ENCODE results near the gene ADGRF3. TPM values are rescaled to one million over a fixed set of nuclear protein-coding genes. Genes with fewer than 3 reads are reported as not detected.
A peak's percentile ranks its signal among the peaks of the same experiment; 100 is the strongest.
"Not testable (repeated sequence)": the region's sequence is repeated elsewhere in the genome, so short reads cannot be mapped to it uniquely, and the experiment has no call there.

Gene ADGRF3
- total RNA-seq, 8 experiments from 2014 or later: 0.36 to 2.4 (median 1.4) TPM

- WGBS, 10 experiments: 0 to 3% (median 0%) methylated on average over 4 to 9 of the region's 9 CpGs; no CpG with 5 or more reads in 1 of the 10 experiments
- Histone ChIP-seq H3K4me3 (peak overlapping the region; percentile 57 to 71 (median 63)), H3K27ac (peak overlapping the region; percentile 82 to 88), H3K4me1 (replicated peaks in 1 of 2) (peaks cover 15 to 20% of the 10 kb centered on the region in 2 donors)
- no peak for ATAC-seq (replicated peaks in 6 of 8)
- in situ Hi-C loops (cut with MboI; ENCODE audit: low pct_unique_long_range_greater_than_20kb in 2 of 9, low sequenced_read_pairs in 9 of 9, unreplicated experiment in 9 of 9): no loop called here
Observed at GRCh38 chr2:26345283-26345544, 1.4 kb downstream of the ADGRF3 start.

- Histone ChIP-seq H3K4me3 (peak overlapping the region; percentile 57 to 71 (median 63)), H3K4me1 (replicated peaks in 1 of 2) (peaks cover 15 to 20% of the 10 kb centered on the region in 2 donors), H3K27ac (peak overlapping the region; percentile 82 to 88)
- in situ Hi-C loops (cut with MboI; ENCODE audit: low pct_unique_long_range_greater_than_20kb in 2 of 9, low sequenced_read_pairs in 9 of 9, unreplicated experiment in 9 of 9): no loop called here
- WGBS, 10 experiments: 0 to 45% (median 34%) methylated on average over 2 to 16 of the region's 17 CpGs
- peak in 1 of 8 experiments; percentile 1 for ATAC-seq (replicated peaks in 6 of 8)
Observed at GRCh38 chr2:26344581-26345282, 1.9 kb downstream of the ADGRF3 start.

- no peak for ATAC-seq (replicated peaks in 6 of 8)
- in situ Hi-C loops (cut with MboI; ENCODE audit: low pct_unique_long_range_greater_than_20kb in 2 of 9, low sequenced_read_pairs in 9 of 9, unreplicated experiment in 9 of 9): no loop called here
- WGBS, 10 experiments: 56 to 90% (median 88%) methylated on average over 1 to 3 of the region's 3 CpGs; no CpG with 5 or more reads in 3 of the 10 experiments
- Histone ChIP-seq H3K4me3 (no peak overlapping the region), H3K27ac (no peak overlapping the region), H3K4me1 (replicated peaks in 1 of 2) (peaks cover 7% of the 10 kb centered on the region in 2 donors)
Observed at GRCh38 chr2:26340831-26341230, 5.8 kb downstream of the ADGRF3 start.

- WGBS, 10 experiments: 86 to 100% (median 100%) methylated on average over 1 to 2 of the region's 2 CpGs; no CpG with 5 or more reads in 2 of the 10 experiments
- H3K4me1 ChIP-seq (replicated peaks in 1 of 2): peaks cover 0 to 8% of the 10 kb centered on the region in 2 donors
- H3K4me3 ChIP-seq: no peak overlapping the region
- no peak overlapping the region for H3K27ac ChIP-seq
- in situ Hi-C loops (cut with MboI; ENCODE audit: low pct_unique_long_range_greater_than_20kb in 2 of 9, low sequenced_read_pairs in 9 of 9, unreplicated experiment in 9 of 9): no loop called here
- ATAC-seq (replicated peaks in 6 of 8): no peak
Observed at GRCh38 chr2:26337298-26337697, 9.3 kb downstream of the ADGRF3 start.

GRCh38 chr2:26336719-26337118 lies 9.9 kb downstream of the ADGRF3 start:
- peaks cover 0 to 8% of the 10 kb centered on the region in 2 donors for H3K4me1 ChIP-seq (replicated peaks in 1 of 2)
- in situ Hi-C loops (cut with MboI; ENCODE audit: low pct_unique_long_range_greater_than_20kb in 2 of 9, low sequenced_read_pairs in 9 of 9, unreplicated experiment in 9 of 9): no loop called here
- 18 to 100% (median 94%) methylated on average over 1 to 2 of the region's 2 CpGs; no CpG with 5 or more reads in 2 of the 10 experiments for WGBS, 10 experiments
- ATAC-seq (replicated peaks in 6 of 8): no peak
- no peak overlapping the region for H3K27ac ChIP-seq
- no peak overlapping the region for H3K4me3 ChIP-seq

- Histone ChIP-seq H3K4me1 (replicated peaks in 1 of 2) (peaks cover 1 to 8% of the 10 kb centered on the region in 2 donors), H3K27ac (no peak overlapping the region), H3K4me3 (no peak overlapping the region)
- no peak for ATAC-seq (replicated peaks in 6 of 8)
- 0 to 96% (median 61%) methylated on average over 2 to 3 of the region's 3 CpGs; no CpG with 5 or more reads in 2 of the 10 experiments for WGBS, 10 experiments
- in situ Hi-C loops (cut with MboI; ENCODE audit: low pct_unique_long_range_greater_than_20kb in 2 of 9, low sequenced_read_pairs in 9 of 9, unreplicated experiment in 9 of 9): no loop called here
Observed at GRCh38 chr2:26335231-26335630, 11.4 kb downstream of the ADGRF3 start.

GRCh38 chr2:26333293-26333692 lies 13.3 kb downstream of the ADGRF3 start:
- H3K4me3 ChIP-seq: no peak overlapping the region
- H3K4me1 ChIP-seq (replicated peaks in 1 of 2): peaks cover 3 to 8% of the 10 kb centered on the region in 2 donors
- ATAC-seq (replicated peaks in 6 of 8): peak in 5 of 8 experiments; percentile 58 to 87 (median 79)
- in situ Hi-C loops (cut with MboI; ENCODE audit: low pct_unique_long_range_greater_than_20kb in 2 of 9, low sequenced_read_pairs in 9 of 9, unreplicated experiment in 9 of 9): no loop called here
- WGBS, 10 experiments: 0 to 40% methylated on average over 1 of the region's 2 CpGs; no CpG with 5 or more reads in 8 of the 10 experiments
- H3K27ac ChIP-seq: no peak overlapping the region

- H3K4me1 ChIP-seq (replicated peaks in 1 of 2); in situ Hi-C loops (cut with MboI; ENCODE audit: low pct_unique_long_range_greater_than_20kb in 2 of 9, low sequenced_read_pairs in 9 of 9, unreplicated experiment in 9 of 9); H3K27ac ChIP-seq; H3K4me3 ChIP-seq; ATAC-seq (replicated peaks in 6 of 8): not testable (repeated sequence)
- 64 to 98% (median 88%) methylated on average over 1 to 8 of the region's 8 CpGs; no CpG with 5 or more reads in 1 of the 10 experiments for WGBS, 10 experiments
Observed at GRCh38 chr2:26331321-26331720, 15.3 kb downstream of the ADGRF3 start.

- no peak overlapping the region for H3K27ac ChIP-seq
- H3K4me1 ChIP-seq (replicated peaks in 1 of 2): peaks cover 3 to 8% of the 10 kb centered on the region in 2 donors
- no peak for ATAC-seq (replicated peaks in 6 of 8)
- no peak overlapping the region for H3K4me3 ChIP-seq
- in situ Hi-C loops (cut with MboI; ENCODE audit: low pct_unique_long_range_greater_than_20kb in 2 of 9, low sequenced_read_pairs in 9 of 9, unreplicated experiment in 9 of 9): no loop called here
- 48 to 100% (median 90%) methylated on average over 1 to 3 of the region's 3 CpGs; no CpG with 5 or more reads in 1 of the 10 experiments for WGBS, 10 experiments
Observed at GRCh38 chr2:26330604-26331003, 16.0 kb downstream of the ADGRF3 start.

- 4 to 40% (median 13%) methylated on average over 1 to 4 of the region's 7 CpGs; no CpG with 5 or more reads in 2 of the 10 experiments for WGBS, 10 experiments
- in situ Hi-C loops (cut with MboI; ENCODE audit: low pct_unique_long_range_greater_than_20kb in 2 of 9, low sequenced_read_pairs in 9 of 9, unreplicated experiment in 9 of 9): no loop called here
- no peak overlapping the region for H3K4me3 ChIP-seq
- peak; percentile 79 to 99 (median 92) for ATAC-seq (replicated peaks in 6 of 8)
- H3K27ac ChIP-seq: no peak overlapping the region
- peaks cover 3 to 8% of the 10 kb centered on the region in 2 donors for H3K4me1 ChIP-seq (replicated peaks in 1 of 2)
Observed at GRCh38 chr2:26330114-26330549, 16.5 kb downstream of the ADGRF3 start.

GRCh38 chr2:26329083-26329482 lies 17.5 kb downstream of the ADGRF3 start:
- H3K27ac ChIP-seq; H3K4me3 ChIP-seq; H3K4me1 ChIP-seq (replicated peaks in 1 of 2); in situ Hi-C loops (cut with MboI; ENCODE audit: low pct_unique_long_range_greater_than_20kb in 2 of 9, low sequenced_read_pairs in 9 of 9, unreplicated experiment in 9 of 9); ATAC-seq (replicated peaks in 6 of 8): not testable (repeated sequence)
- 29 to 100% (median 91%) methylated on average over 1 to 3 of the region's 4 CpGs; no CpG with 5 or more reads in 3 of the 10 experiments for WGBS, 10 experiments

- Histone ChIP-seq H3K4me1 (replicated peaks in 1 of 2) (peaks cover 0 to 3% of the 10 kb centered on the region in 2 donors), H3K4me3 (no peak overlapping the region), H3K27ac (no peak overlapping the region)
- in situ Hi-C loops (cut with MboI; ENCODE audit: low pct_unique_long_range_greater_than_20kb in 2 of 9, low sequenced_read_pairs in 9 of 9, unreplicated experiment in 9 of 9): no loop called here
- no peak for ATAC-seq (replicated peaks in 6 of 8)
- 7 to 100% (median 63%) methylated on average over 1 to 5 of the region's 5 CpGs for WGBS, 10 experiments
Observed at GRCh38 chr2:26327291-26328272, 19.0 kb downstream of the ADGRF3 start.

- H3K27ac ChIP-seq: no peak overlapping the region
- in situ Hi-C loops (cut with MboI; ENCODE audit: low pct_unique_long_range_greater_than_20kb in 2 of 9, low sequenced_read_pairs in 9 of 9, unreplicated experiment in 9 of 9): no loop called here
- H3K4me1 ChIP-seq (replicated peaks in 1 of 2): peaks cover 0 to 3% of the 10 kb centered on the region in 2 donors
- no peak overlapping the region for H3K4me3 ChIP-seq
- WGBS, 10 experiments: 100% methylated on average over 1 of the region's 1 CpG; no CpG with 5 or more reads in 9 of the 10 experiments
- ATAC-seq (replicated peaks in 6 of 8): no peak
Observed at GRCh38 chr2:26326514-26326913, 20.1 kb downstream of the ADGRF3 start.
